B cell (primary cell): ENCODE results near the gene IKBKE. TPM values are rescaled to one million over a fixed set of nuclear protein-coding genes. Genes with fewer than 3 reads are reported as not detected.

Experiments
- ATAC-seq: fragments of 200-7000 bp; cut with Tn5 transposase; one replicate; pipeline ENCODE4 v1.10.0; 2021; ENCODE audit warnings: low read depth, mild to moderate bottlenecking, moderate number of reproducible peaks, moderate library complexity
- CTCF ChIA-PET: fragments of 350-600 bp; sonication (Branson Sonifier 250); formaldehyde crosslinking; loops from one replicate; lab custom pipeline; 2021; ENCODE audit warnings: antibody characterized with exemption, inconsistent platforms; lab: Charles Lee
- POLR2A ChIA-PET: fragments of 350-600 bp; sonication (Branson Sonifier 250); formaldehyde crosslinking; loops from one replicate; lab custom pipeline; 2021; ENCODE audit warnings: antibody characterized with exemption; lab: Charles Lee
- DNase-seq: peaks from one replicate; pipeline ENCODE4 v3.0.0; 2013
- H2AFZ ChIP-seq: 2 replicates; pipeline ENCODE4 v1.6.1; 2012; ENCODE audit warnings: mild to moderate bottlenecking, low read depth, low read length; ENCODE audit not compliant: insufficient read depth, poor library complexity, severe bottlenecking
- H3K27ac ChIP-seq, 2 donors: 1 replicate in 1 of 2; 2 replicates in 1 of 2; pipeline ENCODE4 v1.5.1; 2012 to 2013; ENCODE audit warnings: low read length in 2 of 2, mild to moderate bottlenecking in 2 of 2, moderate library complexity in 1 of 2
- H3K27me3 ChIP-seq, 4 experiments: fragments of 200-600 bp in 1 of 4; sonication (generic) in 1 of 4; replicated peaks in 1 of 4; 1 replicate in 2 of 4; 2 replicates in 2 of 4; pipeline versions ENCODE4 v1.6.1 to v1.7.0; 2013 to 2016; ENCODE audit warnings: low read length in 3 of 4, mild to moderate bottlenecking in 2 of 4, mixed read lengths in 1 of 4, moderate library complexity in 1 of 4; ENCODE audit not compliant: insufficient read depth in 4 of 4, control insufficient read depth in 3 of 4; ENCODE audit errors: control extremely low read depth in 1 of 4
- H3K36me3 ChIP-seq, 2 experiments: replicated peaks in 1 of 2; 1 replicate in 1 of 2; 2 replicates in 1 of 2; pipeline versions ENCODE4 v1.6.1 to v1.7.1; 2013; ENCODE audit warnings: low read length in 1 of 2; ENCODE audit not compliant: insufficient read depth in 2 of 2, control insufficient read depth in 1 of 2; ENCODE audit errors: control extremely low read depth in 1 of 2, extremely low read depth in 1 of 2
- H3K4me1 ChIP-seq, 2 donors: fragments of 200-600 bp in 1 of 2; sonication (generic) in 1 of 2; 1 replicate in 1 of 2; 2 replicates in 1 of 2; pipeline versions ENCODE4 v1.5.1 to v1.6.1; 2013 to 2017; ENCODE audit warnings: low read length in 2 of 2; ENCODE audit not compliant: control insufficient read depth in 2 of 2, insufficient read depth in 2 of 2
- H3K4me2 ChIP-seq: replicated peaks from 2 replicates; pipeline ENCODE3; 2012; ENCODE audit warnings: mild to moderate bottlenecking, low read depth, low read length; ENCODE audit not compliant: poor library complexity, severe bottlenecking
- H3K4me3 ChIP-seq, 5 experiments: fragments of 200-600 bp in 1 of 5; sonication (generic) in 1 of 5; 1 replicate in 3 of 5; 2 replicates in 2 of 5; pipeline versions ENCODE4 v1.5.1 to v1.7.0; 2011 to 2016; ENCODE audit warnings: low read length in 4 of 5, mild to moderate bottlenecking in 4 of 5, low read depth in 2 of 5, control low read depth in 1 of 5, moderate library complexity in 1 of 5; ENCODE audit not compliant: insufficient read depth in 1 of 5; ENCODE audit errors: control extremely low read depth in 1 of 5, extremely low read depth in 1 of 5
- H3K79me2 ChIP-seq: fragments of 200-600 bp; sonication (generic); one replicate; pipeline ENCODE4 v1.6.0; 2016; ENCODE audit warnings: low read length; ENCODE audit not compliant: control insufficient read depth, insufficient read depth
- H3K9ac ChIP-seq: fragments of 200-600 bp; sonication (generic); 2 replicates; pipeline ENCODE4 v1.6.1; 2017; ENCODE audit warnings: mild to moderate bottlenecking, low read length, moderate library complexity
- H3K9me3 ChIP-seq, 3 donors: one replicate each; pipeline versions ENCODE4 v1.6.1 to v1.7.1; 2013; ENCODE audit warnings: low read length in 2 of 3; ENCODE audit not compliant: control insufficient read depth in 2 of 3, insufficient read depth in 1 of 3; ENCODE audit errors: control extremely low read depth in 1 of 3
- H4K20me1 ChIP-seq: 2 replicates; pipeline ENCODE4 v1.6.0; 2012; ENCODE audit warnings: mild to moderate bottlenecking, low read length; ENCODE audit not compliant: insufficient read depth, control insufficient read depth, poor library complexity, severe bottlenecking
- H3K27ac Mint-ChIP-seq: one replicate; pipeline ENCODE4 v1.8.0; 2021; ENCODE audit warnings: mixed read lengths
- H3K27me3 Mint-ChIP-seq: one replicate; pipeline ENCODE4 v1.8.0; 2021; ENCODE audit warnings: mixed read lengths
- H3K4me1 Mint-ChIP-seq: one replicate; pipeline ENCODE4 v1.8.0; 2021; ENCODE audit warnings: mixed read lengths
- H3K4me3 Mint-ChIP-seq: one replicate; pipeline ENCODE4 v1.8.0; 2021; ENCODE audit warnings: mixed read lengths
- H3K9me3 Mint-ChIP-seq: one replicate; pipeline ENCODE4 v1.8.0; 2022; ENCODE audit warnings: mixed read lengths; ENCODE audit not compliant: insufficient read depth
- CTCF ChIP-seq: fragments of 200-600 bp; IDR thresholded peaks from one replicate; pipeline ENCODE4 v1.8.0; 2022; ENCODE audit warnings: antibody characterized with exemption, mild to moderate bottlenecking
- EZH2 ChIP-seq: IDR thresholded peaks from 2 replicates; pipeline ENCODE4 v1.6.1; 2012; ENCODE audit warnings: borderline replicate concordance, low read depth, mild to moderate bottlenecking, moderate library complexity, low read length; ENCODE audit not compliant: insufficient read depth, poor library complexity, severe bottlenecking
- WGBS: methylation state at CpG from one replicate; pipeline ENCODE4 v1.1.5; 2013; ENCODE audit warnings: missing lambda C conversion rate; ENCODE audit not compliant: insufficient coverage; 5-methylcytosine and 5-hydroxymethylcytosine counted together
- intact Hi-C: fragments of 100-400 bp; cut with micrococcal nuclease; formaldehyde crosslinking; loops from one replicate; pipeline ENCODE4 v1.10.0; 2022
- polyA plus RNA-seq: library from polyadenylated mRNA; depleted of rRNA; stranded (reverse); fragments of >200 nt; gene quantifications from 2 replicates; pipeline ENCODE4 v1.2.3, GENCODE V29; 2012
- total RNA-seq, 2 donors: library from RNA; stranded (reverse); fragments of 120-200 nt in 1 of 2; gene quantifications; 1 replicate in 1 of 2; 2 replicates in 1 of 2; pipeline versions ENCODE4 v1.2.3 to v1.2.4, GENCODE V29; 2013 to 2022

The IKBKE gene
- total and polyA plus RNA-seq, 2 donors (not counting 1 experiment from before 2014, with no cell fraction given): 40.8 to 55.4 TPM

DNA sequence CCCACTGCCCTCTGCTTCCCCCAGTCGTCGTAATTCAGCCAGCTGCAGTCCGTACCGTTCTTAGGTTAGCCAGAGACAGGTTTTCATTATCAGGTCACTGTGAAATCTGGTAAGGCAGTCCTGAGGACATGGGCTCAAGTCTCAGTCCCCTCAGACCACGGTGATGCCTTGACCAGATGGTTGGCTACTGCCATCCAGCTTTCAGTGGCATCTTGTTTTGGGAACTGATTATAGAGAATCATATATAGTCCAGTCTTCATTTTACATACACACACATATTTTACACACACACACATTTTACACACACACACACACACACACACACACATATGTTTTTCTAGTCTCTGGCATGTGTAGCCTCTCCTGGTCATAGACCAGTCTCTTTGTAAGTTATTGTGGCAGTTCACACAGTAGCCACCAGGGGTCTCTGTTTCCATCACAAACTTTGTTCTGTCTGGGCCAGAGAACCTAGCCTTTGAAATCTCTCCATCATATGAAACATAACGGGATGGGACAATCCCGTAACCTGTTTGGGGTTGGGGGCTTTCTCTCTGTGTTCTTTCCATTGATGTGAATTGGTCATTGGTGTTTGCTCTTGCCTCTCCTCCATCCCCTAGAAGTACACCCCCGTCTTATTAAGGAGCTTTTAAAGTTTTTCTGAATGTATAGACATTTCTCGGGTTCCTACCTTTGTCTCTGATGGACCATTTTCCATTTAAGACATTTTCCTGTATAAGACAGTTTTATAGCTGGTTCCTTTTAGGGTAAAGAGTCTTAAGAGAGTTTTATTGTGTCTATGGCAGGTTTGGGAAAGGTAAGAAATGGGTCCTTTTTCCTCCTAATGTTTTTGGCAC is 8.4 kb upstream of the IKBKE start:
- intact Hi-C loops: loop anchor here (1.0 kb wide), 1 partner anchor 17 kb away; no protein-coding TSS in a partner anchor
- CTCF ChIA-PET: interaction anchor here (0.8 to 7.9 kb wide), 20 partner anchors 9 to 521 kb away, joined by 3 to 79 read pairs (median 5); partner anchors contain the start of genes IKBKE and RASSF5
- H3K27ac Mint-ChIP-seq: no peak overlapping the region

More for the DNA sequence above, 8.4 kb upstream of the IKBKE start:
- peaks cover 10% of the 10 kb centered on the region for H3K4me1 Mint-ChIP-seq
- no peak overlapping the region for H3K4me3 Mint-ChIP-seq
- no peak overlapping the region for H3K27ac ChIP-seq
- TF ChIP-seq CTCF: peak; percentile 84
- no peak for TF ChIP-seq EZH2
- H3K36me3 ChIP-seq: peaks cover 0 to 11% of the 10 kb centered on the region in 2 experiments
- H3K4me2 ChIP-seq: no peak overlapping the region
- no peaks in the 10 kb centered on the region for H3K79me2 ChIP-seq
- no peak overlapping the region for H3K9ac ChIP-seq
- no peaks in the 10 kb centered on the region for H3K9me3 Mint-ChIP-seq
- no peak overlapping the region for H2AFZ ChIP-seq
- ATAC-seq (peak; percentile 94), DNase-seq (peak; percentile 78)
- no peak overlapping the region for H3K4me3 ChIP-seq
- no peaks in the 10 kb centered on the region for H3K27me3 ChIP-seq
- no peaks in the 10 kb centered on the region for H4K20me1 ChIP-seq
- H3K4me1 ChIP-seq: peaks cover 12% of the 10 kb centered on the region in 2 donors
- POLR2A ChIA-PET: interaction anchor here (0.8 kb wide), 1 partner anchor 10 kb away, joined by 3 read pairs; no protein-coding TSS in a partner anchor
- WGBS: 69% methylated on average over 4 of the region's 9 CpGs
- H3K27me3 Mint-ChIP-seq: no peaks in the 10 kb centered on the region
- no peaks in the 10 kb centered on the region for H3K9me3 ChIP-seq
